GM12878 (cell line): ENCODE data around the gene CSRNP2. TPM values are rescaled to one million over a fixed set of nuclear protein-coding genes. Genes with fewer than 3 reads are reported as not detected.
"Not testable (repeated sequence)": the region's sequence is repeated elsewhere in the genome, so short reads cannot be mapped to it uniquely, and the experiment has no call there.

ENCODE experiments used
- ATAC-seq: fragments of 200-7000 bp; cut with Tn5 transposase; 3 replicates; pipeline ENCODE4 v1.9.1; 2020; ENCODE audit warnings: mild to moderate bottlenecking, moderate library complexity
- BruUV-seq: library from RNA; stranded (reverse); fragments of 400-500 nt; replicated peaks from 2 replicates; lab custom pipeline; 2021; lab: Mats Ljungman, UMichigan
- CTCF ChIA-PET: fragments of 300-600 bp; sonication (Branson Sonifier 250); formaldehyde crosslinking; extraction: SDS; loops from one replicate; lab custom pipeline; 2021; ENCODE audit warnings: inconsistent platforms; lab: Yijun Ruan, JAX
- POLR2A ChIA-PET: fragments of 350-600 bp; formaldehyde crosslinking; extraction: SDS; loops from one replicate; lab custom pipeline; 2021; ENCODE audit warnings: inconsistent platforms; lab: Charles Lee
- RAD21 ChIA-PET: fragments of 300-600 bp; sonication (Branson Sonifier 250); formaldehyde crosslinking; loops from one replicate; lab custom pipeline; 2023; ENCODE audit warnings: antibody characterized with exemption; ENCODE audit not compliant: unreplicated experiment; lab: Charles Lee
- SMC1A ChIA-PET: fragments of 300-600 bp; sonication (Branson Sonifier 250); formaldehyde crosslinking; loops from one replicate; lab custom pipeline; 2023; ENCODE audit not compliant: unreplicated experiment, uncharacterized antibody; lab: Charles Lee
- DNase-seq: peaks from one replicate; pipeline ENCODE4 v3.0.0-alpha.2; 2011; ENCODE audit warnings: low read depth, low spot score
- FAIRE-seq: peaks from 3 replicates; lab custom pipeline; 2011; peaks lifted over from hg19 to GRCh38; lab: Jason Lieb, UNC
- H2AFZ ChIP-seq: 2 replicates; pipeline ENCODE4 v1.6.0; 2011; ENCODE audit warnings: low read depth, low read length, control low read depth; ENCODE audit not compliant: control insufficient read depth
- H3K27ac ChIP-seq: 2 replicates; pipeline ENCODE4 v1.5.1; 2011; ENCODE audit warnings: control low read depth; ENCODE audit not compliant: control insufficient read depth, insufficient read depth
- H3K27me3 ChIP-seq, 2 experiments: replicated peaks in 1 of 2; 2 replicates each; pipeline versions ENCODE4 v1.6.0 to v1.6.1; 2011; ENCODE audit warnings: low read length in 1 of 2; ENCODE audit not compliant: control insufficient read depth in 2 of 2, insufficient read depth in 2 of 2
- H3K36me3 ChIP-seq, 2 experiments: 2 replicates each; pipeline ENCODE4 v1.5.1; 2011; ENCODE audit warnings: low read length in 1 of 2; ENCODE audit not compliant: control insufficient read depth in 2 of 2, insufficient read depth in 2 of 2
- H3K4me1 ChIP-seq: 2 replicates; pipeline ENCODE4 v1.6.1; 2011; ENCODE audit warnings: mild to moderate bottlenecking, low read length, moderate library complexity, mixed read lengths; ENCODE audit not compliant: control insufficient read depth, insufficient read depth
- H3K4me2 ChIP-seq: 2 replicates; pipeline ENCODE4 v1.6.0; 2011; ENCODE audit warnings: control low read depth; ENCODE audit not compliant: control insufficient read depth, insufficient read depth
- H3K4me3 ChIP-seq: fragments of 200-600 bp; sonication (generic); 2 replicates; pipeline ENCODE4 v1.5.1; 2016
- H3K79me2 ChIP-seq: 2 replicates; pipeline ENCODE4 v1.6.0; 2011; ENCODE audit warnings: low read length; ENCODE audit not compliant: control insufficient read depth, insufficient read depth
- H3K9ac ChIP-seq: 2 replicates; pipeline ENCODE4 v1.8.0; 2011; ENCODE audit warnings: low read length, control low read depth, mixed read lengths; ENCODE audit not compliant: control insufficient read depth, insufficient read depth
- H3K9me3 ChIP-seq: replicated peaks from 3 replicates; pipeline ENCODE4 v1.5.1; 2011; ENCODE audit warnings: mild to moderate bottlenecking, low read length; ENCODE audit not compliant: control insufficient read depth, insufficient read depth
- H4K20me1 ChIP-seq: 2 replicates; pipeline ENCODE4 v1.6.0; 2011; ENCODE audit not compliant: control insufficient read depth, insufficient read depth
- WGBS: methylation state at CpG from one replicate; pipeline ENCODE4 v1.1.6; 2016; ENCODE audit warnings: low lambda C conversion rate; ENCODE audit not compliant: insufficient replicate concordance, insufficient coverage; ENCODE audit errors: missing lambda C conversion rate; 5-methylcytosine and 5-hydroxymethylcytosine counted together
- in situ Hi-C: fragments of 300-500 bp; cut with MboI; formaldehyde crosslinking; loops from 9 replicates; pipeline ENCODE4 v1.14.3; 2018; ENCODE audit warnings: mixed read lengths
- intact Hi-C: fragments of 100-400 bp; cut with micrococcal nuclease; formaldehyde crosslinking; loops from one replicate; pipeline ENCODE4 v1.14.2; 2022; ENCODE audit not compliant: unreplicated experiment
- polyA plus RNA-seq, 11 experiments: library from polyadenylated mRNA; depleted of rRNA in 4 of 11; unstranded in 6 of 11; stranded (reverse) in 5 of 11; fragments of >200 nt; fragmentation: Nextera tagmentation in 4 of 11; fragmentation: Illumina TruSeq in 1 of 11; extraction: Ambion mirVana in 4 of 11; extraction: Trizol in 1 of 11; gene quantifications; 1 replicate in 1 of 11; 2 replicates in 10 of 11; pipeline versions ENCODE4 v1.2.1 to v1.2.3, GENCODE V29; 2011 to 2016; ENCODE audit warnings: inconsistent platforms in 2 of 11, missing spikeins in 2 of 11, low read depth in 1 of 11
- total RNA-seq, 4 experiments: library from RNA; depleted of rRNA in 3 of 4; stranded (reverse); fragments of >200 nt in 3 of 4; fragmentation: Illumina TruSeq in 1 of 4; extraction: Trizol in 1 of 4; gene quantifications; 2 replicates each; pipeline versions ENCODE4 v1.2.1 to v1.2.3, GENCODE V29; 2013 to 2021

The CSRNP2 gene
- total and polyA plus RNA-seq, 10 of the 15 experiments (the other 5 are each of a cell fraction or from before 2014, with no cell fraction given), result 1.2 to 12.1 (median 6.3) TPM

DNA sequence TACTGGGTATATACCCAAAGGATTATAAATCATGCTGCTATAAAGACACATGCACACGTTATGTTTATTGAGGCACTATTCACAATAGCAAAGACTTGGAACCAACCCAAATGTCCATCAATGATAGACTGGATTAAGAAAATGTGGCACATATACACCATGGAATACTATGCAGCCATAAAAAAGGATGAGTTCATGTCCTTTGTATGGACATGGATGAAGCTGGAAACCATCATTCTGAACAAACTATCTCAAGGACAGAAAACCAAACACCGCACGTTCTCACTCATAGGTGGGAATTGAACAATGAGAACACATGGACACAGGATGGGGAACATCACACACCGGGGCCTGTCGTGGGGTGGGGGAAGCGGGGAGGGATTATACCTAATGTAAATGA lies 4.5 kb downstream of the CSRNP2 start:
- 98% methylated on average over 6 of the region's 6 CpGs for WGBS
- SMC1A ChIA-PET, H4K20me1 ChIP-seq, in situ Hi-C loops, intact Hi-C loops, POLR2A ChIA-PET, H3K36me3 ChIP-seq, ATAC-seq, H3K27me3 ChIP-seq, RAD21 ChIA-PET, H3K4me2 ChIP-seq, H3K4me1 ChIP-seq, H3K4me3 ChIP-seq, DNase-seq, H3K27ac ChIP-seq, H3K9me3 ChIP-seq, H3K9ac ChIP-seq, BruUV-seq, H3K79me2 ChIP-seq, FAIRE-seq, H2AFZ ChIP-seq: not testable (repeated sequence)
- CTCF ChIA-PET, result interaction anchor here (0.7 kb wide), 1 partner anchor 551 kb away, joined by 3 read pairs; no protein-coding TSS in a partner anchor

DNA sequence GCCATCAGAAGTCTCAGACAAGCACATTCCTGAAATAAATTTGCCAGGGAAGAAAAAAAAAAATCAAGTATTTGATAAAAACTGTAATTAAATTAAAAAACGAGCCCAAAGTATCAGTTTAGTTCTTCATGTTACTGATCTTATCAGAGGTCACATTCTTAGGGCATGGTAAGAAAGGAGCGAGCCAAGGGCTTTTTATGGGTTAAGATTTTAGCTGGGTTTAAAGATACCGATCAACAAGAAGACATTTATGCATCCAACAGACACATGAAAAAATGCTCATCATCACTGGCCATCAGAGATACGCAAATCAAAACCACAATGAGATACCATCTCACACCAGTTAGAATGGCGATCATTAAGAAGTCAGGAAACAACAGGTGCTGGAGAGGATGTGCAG lies 5.0 kb downstream of the CSRNP2 start:
- H3K27ac ChIP-seq, in situ Hi-C loops, H3K36me3 ChIP-seq, POLR2A ChIA-PET, H3K4me3 ChIP-seq, DNase-seq, intact Hi-C loops, BruUV-seq, ATAC-seq, H3K27me3 ChIP-seq, H3K4me2 ChIP-seq, SMC1A ChIA-PET, H3K9me3 ChIP-seq, H2AFZ ChIP-seq, FAIRE-seq, H3K4me1 ChIP-seq, RAD21 ChIA-PET, H4K20me1 ChIP-seq, H3K9ac ChIP-seq, H3K79me2 ChIP-seq: not testable (repeated sequence)
- WGBS, result 79% methylated on average over 5 of the region's 5 CpGs
- CTCF ChIA-PET, result interaction anchor here (0.7 kb wide), 1 partner anchor 550 kb away, joined by 3 read pairs; no protein-coding TSS in a partner anchor
